Muscle layer of colon (tissue), 2 donors: ENCODE results near the gene ZBTB5.

Experiments used
- H3K27ac ChIP-seq: one replicate; pipeline ENCODE4 v1.7.0; 2013; ENCODE audit warnings: low read depth, mild to moderate bottlenecking, low read length, moderate library complexity
- H3K27me3 ChIP-seq, 2 donors: one replicate each; pipeline ENCODE4 v1.7.0; 2013; ENCODE audit warnings: low read length in 2 of 2, mild to moderate bottlenecking in 2 of 2; ENCODE audit not compliant: insufficient read depth in 2 of 2, control insufficient read depth in 1 of 2
- H3K36me3 ChIP-seq: one replicate; pipeline ENCODE4 v1.7.0; 2013; ENCODE audit warnings: mild to moderate bottlenecking, low read length; ENCODE audit not compliant: insufficient read depth
- H3K4me1 ChIP-seq: one replicate; pipeline ENCODE4 v1.7.0; 2013; ENCODE audit warnings: mild to moderate bottlenecking, low read length; ENCODE audit not compliant: insufficient read depth
- H3K4me3 ChIP-seq, 2 donors: one replicate each; pipeline ENCODE4 v1.7.0; 2013; ENCODE audit warnings: low read length in 2 of 2, low read depth in 1 of 2, mild to moderate bottlenecking in 1 of 2, moderate library complexity in 1 of 2
- H3K9ac ChIP-seq: one replicate; pipeline ENCODE4 v1.7.0; 2013; ENCODE audit warnings: low read length
- H3K9me3 ChIP-seq: one replicate; pipeline ENCODE4 v1.7.0; 2013; ENCODE audit warnings: mild to moderate bottlenecking, low read length
- donor health status: abdominal sarcoma.
- donor health status: Adenocarcinoma of cecum.

The ZBTB5 gene

GRCh38 chr9:37392272-37392671, 73.0 kb downstream of the ZBTB5 start:
- H3K27me3 ChIP-seq = no peaks in the 10 kb centered on the region
- no peaks in the 10 kb centered on the region for H3K36me3 ChIP-seq
- no peak overlapping the region for H3K27ac ChIP-seq
- H3K9me3 ChIP-seq = no peaks in the 10 kb centered on the region
- no peak overlapping the region for H3K9ac ChIP-seq
- H3K4me3 ChIP-seq = no peak overlapping the region
- H3K4me1 ChIP-seq = no peaks in the 10 kb centered on the region

- H3K9me3 ChIP-seq = no peaks in the 10 kb centered on the region
- H3K4me3 ChIP-seq = no peak overlapping the region
- H3K27ac ChIP-seq = no peak overlapping the region
- H3K4me1 ChIP-seq = no peaks in the 10 kb centered on the region
- no peak overlapping the region for H3K9ac ChIP-seq
- no peaks in the 10 kb centered on the region for H3K27me3 ChIP-seq
- no peaks in the 10 kb centered on the region for H3K36me3 ChIP-seq
Observed at GRCh38 chr9:37390759-37391158, 74.5 kb downstream of the ZBTB5 start.
